ENCODE results near the gene CDON.

Gene CDON

GRCh38 chr11:125954945-125955640 is 107.6 kb downstream of the CDON start:
- DNase-seq: no peak

DNA sequence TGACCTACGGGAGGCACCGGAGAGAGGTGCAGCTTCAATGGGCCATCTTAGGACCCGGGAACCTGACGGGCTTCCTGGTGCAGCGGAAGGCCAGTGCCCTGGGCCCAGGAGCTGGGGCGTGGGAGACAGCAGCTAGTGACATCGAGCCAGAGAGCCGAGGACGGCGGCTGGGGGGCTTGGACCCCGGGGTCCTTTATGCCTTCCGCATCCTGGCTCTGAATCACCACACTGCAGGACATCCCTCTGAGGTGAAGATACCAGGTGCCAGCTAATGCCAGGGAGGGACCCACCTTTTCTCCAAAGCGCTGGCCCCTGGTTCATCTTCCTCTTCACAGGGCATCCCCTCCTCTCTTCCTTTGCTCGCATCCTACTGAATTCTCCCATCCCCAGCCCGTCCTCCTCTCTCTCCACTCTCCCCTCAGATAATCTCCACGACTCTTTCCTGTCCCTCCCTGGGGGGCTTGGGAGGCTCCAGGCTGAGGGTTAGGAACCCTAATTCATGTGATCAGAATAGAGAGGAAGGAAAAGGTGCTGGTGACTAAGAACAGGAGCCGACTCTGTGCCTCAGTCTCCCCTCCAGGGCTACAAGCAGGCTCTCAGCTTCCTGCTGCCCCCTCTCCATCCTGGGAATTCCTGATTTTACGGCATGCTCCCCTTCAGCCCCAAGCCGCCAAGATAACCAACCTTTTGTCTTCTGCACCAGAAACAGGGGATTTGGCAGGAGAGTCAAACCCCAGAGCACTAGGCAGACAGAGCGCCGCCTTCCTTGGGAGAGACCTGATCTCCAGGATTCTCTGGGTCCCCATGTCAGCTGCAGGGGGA is 108.3 kb downstream of the CDON start:
- DNase-seq: no peak

DNA sequence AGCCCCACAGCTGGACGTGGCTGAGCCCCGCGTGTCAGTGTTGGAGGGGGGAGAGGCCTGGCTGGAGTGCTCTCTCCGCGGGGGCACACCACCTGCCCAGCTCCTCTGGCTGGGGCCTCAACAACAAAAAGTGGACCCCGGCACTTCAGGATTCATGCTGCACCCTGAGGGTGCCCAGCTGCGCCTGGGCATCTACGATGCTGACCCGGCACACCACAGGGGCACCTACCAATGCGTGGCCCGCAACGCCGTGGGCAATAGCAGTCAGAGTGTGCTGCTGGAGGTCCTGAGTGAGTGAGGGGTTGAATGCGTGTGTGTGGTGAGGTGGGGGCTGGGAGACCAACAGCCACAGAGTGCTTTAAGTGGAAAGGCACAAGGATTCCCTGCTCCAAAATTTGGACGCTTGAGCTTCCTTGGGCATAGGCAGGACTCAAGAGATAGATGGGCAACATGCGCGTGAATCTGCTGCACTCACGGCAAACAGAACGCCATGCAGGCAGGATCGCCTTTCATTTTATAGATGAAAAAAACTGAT is 109.2 kb downstream of the CDON start:
- DNase-seq: no peak

GRCh38 chr11:125952973-125953372 is 109.7 kb downstream of the CDON start:
- peak; percentile 30 for DNase-seq

DNA sequence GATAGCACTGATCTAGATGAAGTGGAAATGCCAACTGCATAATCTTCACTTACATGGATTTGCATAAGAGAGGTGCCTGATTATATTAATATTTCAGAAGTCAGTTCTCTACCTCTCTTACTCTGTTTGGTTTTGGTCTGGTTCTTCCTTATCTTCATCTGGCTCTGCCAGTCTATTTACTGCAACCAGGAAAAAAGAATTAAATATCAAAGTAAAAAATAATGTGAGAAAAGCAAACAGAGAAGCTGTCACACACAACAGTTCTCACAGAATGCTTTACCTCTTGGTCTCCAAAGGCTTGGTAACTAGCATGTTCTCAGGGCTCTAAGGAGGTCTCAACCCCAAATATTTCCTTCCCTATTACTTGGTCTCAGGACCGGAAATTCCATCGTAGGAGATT is 110.1 kb downstream of the CDON start:
- no peak for DNase-seq

- no peak for DNase-seq
Measured at GRCh38 chr11:125951731-125952130, 110.9 kb downstream of the CDON start.

- no peak for DNase-seq
Measured at GRCh38 chr11:125950696-125951651, 111.7 kb downstream of the CDON start.

DNA sequence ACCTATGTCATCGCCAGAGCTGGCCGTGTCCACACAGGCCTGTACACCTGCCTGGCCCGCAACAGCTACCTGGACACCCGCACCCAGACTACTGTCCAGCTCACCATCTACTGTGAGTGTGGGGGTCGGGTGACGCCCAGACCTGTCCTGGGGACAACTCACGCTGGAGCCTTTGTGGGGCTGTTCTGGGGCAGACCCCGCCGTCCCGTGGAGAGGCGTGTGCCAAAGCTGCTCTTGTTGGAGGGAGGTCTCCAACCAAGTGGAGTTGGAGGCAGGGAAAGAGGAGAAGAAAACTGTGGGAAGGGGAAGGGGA is 112.5 kb downstream of the CDON start:
- no peak for DNase-seq

- DNase-seq: no peak
Measured at GRCh38 chr11:125949271-125950177, 113.1 kb downstream of the CDON start.

DNA sequence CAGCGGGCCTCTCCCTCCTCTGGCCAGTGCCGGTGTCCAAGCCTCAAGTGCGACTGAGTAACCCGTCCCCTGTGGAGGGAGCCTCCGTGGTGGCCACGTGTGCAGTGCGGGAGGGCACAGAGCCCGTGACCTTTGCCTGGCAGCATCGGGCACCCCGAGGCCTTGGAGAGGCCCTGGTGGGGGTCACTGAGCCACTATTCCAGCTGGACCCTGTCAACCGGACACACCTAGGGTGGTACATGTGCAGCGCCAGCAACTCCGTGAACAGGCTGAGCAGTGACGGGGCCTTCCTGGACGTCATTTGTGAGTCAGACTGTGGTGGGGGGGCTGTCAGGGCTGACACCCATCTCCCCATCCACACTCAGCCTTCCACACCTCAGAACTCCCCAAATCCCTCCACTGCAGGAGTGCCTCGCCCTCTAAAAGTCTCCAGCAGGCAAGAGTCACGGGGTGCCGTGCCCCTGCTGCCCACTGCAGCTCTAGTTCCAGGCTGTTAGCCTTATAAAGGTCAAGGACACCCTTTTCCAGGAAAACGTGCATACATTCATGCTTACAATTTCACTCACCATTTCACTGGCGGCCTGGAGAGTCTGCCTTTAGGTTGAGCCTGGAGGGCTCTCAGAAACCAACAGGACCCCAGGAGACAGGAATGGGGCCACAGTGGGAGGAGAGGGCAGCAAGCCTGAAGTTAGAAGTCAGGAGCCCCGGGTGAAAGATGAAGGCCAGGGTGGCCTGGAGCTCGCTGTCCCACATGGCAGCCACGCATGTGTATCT is 114.2 kb downstream of the CDON start:
- DNase-seq: no peak

DNA sequence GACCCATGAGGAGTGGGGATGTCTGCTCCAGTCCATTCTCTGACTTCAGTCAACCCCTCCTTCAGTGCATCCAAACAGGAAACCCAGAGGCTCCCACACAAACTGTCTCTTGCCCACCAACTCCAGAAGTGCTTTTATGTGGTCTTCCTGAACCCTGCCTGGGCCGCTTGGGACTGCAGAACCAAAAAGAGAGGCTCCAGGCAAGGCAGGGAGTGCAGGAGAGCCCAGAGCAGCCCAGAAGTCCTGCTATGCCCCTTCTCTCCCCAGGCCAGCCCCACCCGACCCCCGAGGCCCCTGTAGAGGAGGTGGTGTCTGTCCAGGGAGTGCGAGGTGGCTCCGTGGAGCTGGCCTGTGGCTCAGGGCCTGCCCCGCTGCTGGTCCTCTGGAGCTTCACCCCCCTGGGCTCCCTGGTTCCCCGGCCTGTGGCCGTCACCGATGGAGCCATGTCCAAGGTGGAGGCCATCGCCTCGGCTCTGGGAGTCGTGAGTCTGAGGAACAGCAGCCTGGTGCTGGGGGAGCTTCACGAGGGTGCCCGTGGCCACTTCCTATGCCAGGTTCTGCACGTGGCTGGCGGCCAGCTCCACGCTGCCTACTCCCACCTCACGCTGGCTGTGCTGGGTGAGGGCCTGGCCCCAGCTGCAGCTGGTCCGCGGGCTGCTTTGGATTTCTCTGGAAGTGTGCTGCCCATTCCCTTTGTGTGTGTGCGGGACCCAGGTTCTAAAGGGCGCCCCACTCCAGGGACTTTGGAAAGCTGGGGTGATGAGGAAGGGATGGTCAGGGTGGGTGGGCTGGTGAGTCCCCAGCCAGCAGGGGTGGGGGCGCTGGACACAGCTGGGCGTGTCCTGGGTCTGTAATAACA is 115.0 kb downstream of the CDON start:
- no peak for DNase-seq

GRCh38 chr11:125946712-125947418 is 115.8 kb downstream of the CDON start:
- DNase-seq: no peak

DNA sequence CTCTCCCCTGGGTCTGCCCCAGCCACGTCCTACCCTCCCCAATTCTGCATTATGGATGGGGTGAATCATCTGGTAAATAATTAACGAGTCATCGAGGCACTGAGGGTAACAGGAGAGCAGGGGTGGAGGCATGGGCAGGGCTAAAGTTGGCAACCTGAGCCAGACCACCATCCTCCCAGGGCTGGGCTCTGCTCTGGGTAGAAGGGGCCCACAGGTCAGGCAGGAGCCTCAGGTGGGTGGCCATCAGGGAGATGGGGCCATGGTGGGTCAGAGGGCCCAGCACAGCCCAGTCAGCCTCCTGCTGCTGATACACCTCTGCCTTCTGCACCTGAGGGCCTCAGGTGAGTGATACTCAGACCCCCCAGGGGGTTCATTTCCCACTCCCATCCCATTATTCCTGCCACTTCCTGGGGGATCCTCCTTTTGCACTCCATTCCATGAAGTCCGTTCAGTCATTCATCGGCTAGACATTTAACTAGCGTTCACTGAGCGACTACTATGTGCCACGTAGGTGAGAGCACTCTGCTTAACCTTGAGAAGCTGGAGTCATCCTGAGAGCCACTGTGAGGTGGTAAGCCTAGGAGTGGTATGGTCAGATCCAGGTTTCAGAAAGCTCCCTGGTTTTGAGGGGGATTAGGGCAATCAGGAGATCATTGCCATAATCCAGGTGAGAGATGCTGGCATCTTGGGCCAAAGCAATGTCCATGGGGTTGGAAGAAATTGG is 116.7 kb downstream of the CDON start, which contains the start of gene VSIG10L2:
Gene VSIG10L2, plus strand, starts transcription at position 248 of the 724 bp plus-strand sequence. Its CDS starts 12 bp downstream, at position 260.
- no peak for DNase-seq

DNA sequence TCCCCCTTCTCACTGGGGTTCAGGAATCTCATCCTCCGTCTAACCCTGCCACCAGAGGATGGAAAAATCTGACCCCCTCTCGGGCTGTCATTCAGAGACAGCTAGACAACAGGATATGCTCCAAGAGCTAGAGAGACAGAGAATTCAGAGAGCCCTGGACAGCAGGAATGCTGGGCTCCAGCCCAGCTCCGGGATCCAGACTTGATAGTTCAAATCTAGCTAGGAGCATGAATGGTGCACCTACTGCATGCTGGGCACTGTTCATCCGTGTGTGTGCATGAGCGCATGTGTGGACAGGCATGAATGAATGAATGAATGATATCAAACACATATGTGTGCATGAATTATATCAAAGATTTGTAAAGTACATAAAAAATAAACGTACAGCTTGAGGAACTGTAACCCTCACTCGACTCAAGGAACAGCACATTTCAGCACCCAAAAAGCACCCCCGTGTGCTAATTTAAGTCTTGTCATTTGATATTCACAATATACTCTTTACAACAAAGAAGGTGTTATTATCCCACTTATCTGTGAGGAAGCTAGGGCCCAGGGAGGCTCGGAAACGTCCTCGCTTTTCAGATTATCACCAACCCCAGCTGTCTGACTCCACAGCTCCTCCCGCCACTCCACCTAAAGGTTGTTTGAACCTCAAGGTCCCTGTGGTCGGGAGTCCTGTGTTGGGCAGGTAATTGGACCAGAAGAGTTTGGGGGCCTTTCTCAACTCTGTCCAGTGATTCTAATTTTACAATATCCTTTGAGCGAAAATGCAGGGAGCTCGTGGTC is 117.5 kb downstream of the CDON start:
- no peak for DNase-seq

- no peak for DNase-seq
Measured at GRCh38 chr11:125944350-125945010, 118.2 kb downstream of the CDON start.

DNA sequence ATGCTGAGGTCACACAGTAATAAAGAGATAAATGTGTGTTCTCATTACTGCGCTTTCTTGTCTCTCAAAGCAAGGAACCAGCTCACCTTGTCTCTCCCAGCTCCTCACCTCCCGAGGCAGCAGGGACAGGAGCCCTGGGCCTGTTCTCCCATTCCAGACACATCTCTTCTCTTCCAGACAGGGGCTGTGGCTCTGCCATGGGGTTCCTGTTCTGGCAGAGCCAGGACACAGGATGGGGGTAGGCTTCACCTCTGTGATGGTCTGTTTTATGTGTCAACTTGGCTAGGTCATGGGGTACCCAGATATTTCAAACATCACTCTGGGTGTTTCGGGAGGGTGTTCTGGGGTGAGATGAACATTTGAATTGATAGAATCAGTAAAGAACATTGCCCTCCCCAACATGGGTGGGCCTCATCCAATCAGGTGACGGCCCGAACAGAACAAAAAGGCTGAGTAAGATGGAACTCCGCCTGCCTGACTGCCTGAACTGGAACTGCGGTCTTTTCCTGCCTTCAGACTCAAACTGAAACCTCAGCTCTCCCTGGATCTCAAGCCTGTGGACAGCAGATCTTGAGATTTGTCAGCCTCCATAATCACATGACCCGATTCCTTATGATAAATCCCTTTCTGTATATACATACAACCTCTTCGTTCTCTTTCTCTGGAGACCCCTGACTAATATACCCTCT is 118.9 kb downstream of the CDON start:
- DNase-seq: no peak

Data from NCI-H1092 treated with DMSO at 0.1 percent for 48 hours (cell line).